Neural crest cell (in vitro differentiated cells): Measurements from ENCODE around the gene BICDL1. TPM values are rescaled to one million over a fixed set of nuclear protein-coding genes. Genes with fewer than 3 reads are reported as not detected.
A peak's percentile ranks its signal among the peaks of the same experiment; 100 is the strongest.

ENCODE experiments used
- DNase-seq: peaks from one replicate; pipeline ENCODE4 v3.0.0; 2021; ENCODE audit warnings: low read depth, mixed read lengths, low spot score
- H3K27ac Mint-ChIP-seq: one replicate; pipeline ENCODE4 v1.8.0; 2021; ENCODE audit warnings: mild to moderate bottlenecking, mixed read lengths; ENCODE audit not compliant: unreplicated experiment
- H3K27me3 Mint-ChIP-seq: 2 replicates; pipeline ENCODE4 v1.8.0; 2021; ENCODE audit warnings: low read depth, mild to moderate bottlenecking, mixed read lengths
- H3K36me3 Mint-ChIP-seq: 2 replicates; pipeline ENCODE4 v1.8.0; 2021; ENCODE audit warnings: low read depth, mild to moderate bottlenecking, mixed read lengths
- H3K4me1 Mint-ChIP-seq: 2 replicates; pipeline ENCODE4 v1.8.0; 2021; ENCODE audit warnings: mixed read lengths
- H3K4me3 Mint-ChIP-seq: one replicate; pipeline ENCODE4 v1.8.0; 2021; ENCODE audit warnings: mild to moderate bottlenecking, mixed read lengths
- H3K9me3 Mint-ChIP-seq: 2 replicates; pipeline ENCODE4 v1.8.0; 2021; ENCODE audit warnings: mixed read lengths
- total RNA-seq: library from RNA; stranded (reverse); gene quantifications from 2 replicates; pipeline ENCODE4 v1.2.1, GENCODE V29; 2021
- TF ChIP-seq, protein P1 (sequence below): fragments of 200-600 bp; sonication (generic); conservative IDR thresholded peaks from 2 replicates; pipeline ENCODE4 v1.5.0; 2021; ENCODE audit warnings: antibody characterized with exemption, mild to moderate bottlenecking

Gene BICDL1
- total RNA-seq, 1 donor from 2014 or later = 6.3 TPM

DNA sequence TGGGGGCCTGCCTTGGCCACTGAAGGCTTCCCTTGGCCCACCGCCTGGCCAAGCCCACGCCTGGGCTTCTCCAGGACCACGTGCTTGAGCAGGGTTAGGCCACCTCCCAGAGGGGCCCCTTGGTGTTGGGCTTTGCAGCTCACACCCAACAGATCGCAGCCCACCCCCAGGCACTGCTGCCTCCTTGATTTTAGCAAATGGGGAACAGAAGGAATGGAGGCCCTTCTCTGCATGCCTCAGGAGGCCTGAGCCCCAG, 104.2 kb downstream of the BICDL1 start:
- peaks cover 18% of the 10 kb centered on the region for H3K4me1 Mint-ChIP-seq
- no peak for DNase-seq
- TF ChIP-seq, protein P1, sequence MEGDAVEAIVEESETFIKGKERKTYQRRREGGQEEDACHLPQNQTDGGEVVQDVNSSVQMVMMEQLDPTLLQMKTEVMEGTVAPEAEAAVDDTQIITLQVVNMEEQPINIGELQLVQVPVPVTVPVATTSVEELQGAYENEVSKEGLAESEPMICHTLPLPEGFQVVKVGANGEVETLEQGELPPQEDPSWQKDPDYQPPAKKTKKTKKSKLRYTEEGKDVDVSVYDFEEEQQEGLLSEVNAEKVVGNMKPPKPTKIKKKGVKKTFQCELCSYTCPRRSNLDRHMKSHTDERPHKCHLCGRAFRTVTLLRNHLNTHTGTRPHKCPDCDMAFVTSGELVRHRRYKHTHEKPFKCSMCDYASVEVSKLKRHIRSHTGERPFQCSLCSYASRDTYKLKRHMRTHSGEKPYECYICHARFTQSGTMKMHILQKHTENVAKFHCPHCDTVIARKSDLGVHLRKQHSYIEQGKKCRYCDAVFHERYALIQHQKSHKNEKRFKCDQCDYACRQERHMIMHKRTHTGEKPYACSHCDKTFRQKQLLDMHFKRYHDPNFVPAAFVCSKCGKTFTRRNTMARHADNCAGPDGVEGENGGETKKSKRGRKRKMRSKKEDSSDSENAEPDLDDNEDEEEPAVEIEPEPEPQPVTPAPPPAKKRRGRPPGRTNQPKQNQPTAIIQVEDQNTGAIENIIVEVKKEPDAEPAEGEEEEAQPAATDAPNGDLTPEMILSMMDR = no peak
- no peak overlapping the region for H3K4me3 Mint-ChIP-seq
- no peaks in the 10 kb centered on the region for H3K27me3 Mint-ChIP-seq
- H3K27ac Mint-ChIP-seq = no peak overlapping the region
- H3K36me3 Mint-ChIP-seq = peaks cover 3% of the 10 kb centered on the region
- H3K9me3 Mint-ChIP-seq = no peaks in the 10 kb centered on the region

DNA sequence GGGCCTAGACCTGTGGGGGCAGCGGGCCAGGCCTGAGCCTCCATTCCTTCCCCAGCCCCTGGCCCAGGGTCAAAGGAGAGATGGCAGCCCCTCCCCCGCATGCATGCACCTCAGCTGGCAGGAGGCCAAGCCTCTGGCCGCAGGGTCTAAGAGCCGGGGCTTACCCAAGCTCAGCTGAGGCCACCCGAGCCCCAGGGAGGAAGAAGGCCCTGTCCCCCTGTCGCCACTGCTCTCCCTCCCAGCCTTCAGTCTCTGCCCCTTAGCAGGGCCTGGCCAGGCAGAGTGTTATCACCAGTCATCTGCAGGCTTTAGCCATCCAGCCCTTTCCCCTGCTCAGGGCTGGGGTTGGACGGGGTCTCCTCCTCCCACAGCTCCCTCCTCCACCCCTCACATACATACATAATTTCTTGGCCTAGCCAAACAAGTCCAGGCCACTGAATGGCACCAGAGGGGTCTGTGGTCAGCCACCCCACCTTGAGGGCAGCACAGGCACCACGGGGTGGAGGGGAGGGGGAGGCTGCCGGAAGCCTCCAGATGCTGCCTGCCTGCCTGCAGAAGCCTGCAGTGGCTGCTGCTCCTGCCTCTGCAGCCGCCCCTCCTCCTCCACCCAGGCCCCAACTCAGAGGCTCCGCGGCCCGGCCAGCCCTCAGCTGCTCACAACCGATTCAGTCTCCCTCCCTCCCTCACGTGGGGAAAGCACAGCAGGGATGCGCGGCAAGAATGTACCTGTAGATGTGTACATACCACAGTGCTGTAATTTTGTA, 104.7 kb downstream of the BICDL1 start:
- TF ChIP-seq, protein P1 = no peak
- Mint-ChIP-seq H3K4me1 (peaks cover 17% of the 10 kb centered on the region), H3K36me3 (peaks cover 3% of the 10 kb centered on the region), H3K27me3 (no peaks in the 10 kb centered on the region), H3K9me3 (no peaks in the 10 kb centered on the region), H3K4me3 (no peak overlapping the region), H3K27ac (no peak overlapping the region)
- peak; percentile 48 for DNase-seq

DNA sequence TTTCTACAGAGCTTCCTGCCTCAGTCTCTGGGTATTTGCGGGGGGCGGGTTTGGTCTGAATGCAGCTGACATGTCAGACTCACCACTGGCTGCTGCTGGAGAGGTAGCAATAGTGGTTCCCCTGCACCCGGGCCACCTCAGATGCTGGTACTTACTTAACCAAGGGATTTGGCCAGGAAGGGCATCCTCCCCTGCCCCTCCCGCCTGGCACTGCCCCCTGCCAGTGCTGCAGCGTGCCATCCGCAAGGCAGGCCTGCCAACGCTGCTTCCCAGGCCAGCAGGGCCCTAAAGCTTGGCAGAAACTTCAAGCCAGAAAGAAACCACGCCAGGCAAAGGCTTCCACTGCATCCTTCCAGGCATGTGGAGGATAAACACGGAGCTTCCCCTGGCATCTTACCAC, 105.4 kb downstream of the BICDL1 start:
- no peaks in the 10 kb centered on the region for H3K9me3 Mint-ChIP-seq
- DNase-seq = no peak
- no peak overlapping the region for H3K4me3 Mint-ChIP-seq
- no peak overlapping the region for H3K27ac Mint-ChIP-seq
- peaks cover 3% of the 10 kb centered on the region for H3K36me3 Mint-ChIP-seq
- TF ChIP-seq, protein P1 = no peak
- H3K27me3 Mint-ChIP-seq = no peaks in the 10 kb centered on the region
- peaks cover 11% of the 10 kb centered on the region for H3K4me1 Mint-ChIP-seq

DNA sequence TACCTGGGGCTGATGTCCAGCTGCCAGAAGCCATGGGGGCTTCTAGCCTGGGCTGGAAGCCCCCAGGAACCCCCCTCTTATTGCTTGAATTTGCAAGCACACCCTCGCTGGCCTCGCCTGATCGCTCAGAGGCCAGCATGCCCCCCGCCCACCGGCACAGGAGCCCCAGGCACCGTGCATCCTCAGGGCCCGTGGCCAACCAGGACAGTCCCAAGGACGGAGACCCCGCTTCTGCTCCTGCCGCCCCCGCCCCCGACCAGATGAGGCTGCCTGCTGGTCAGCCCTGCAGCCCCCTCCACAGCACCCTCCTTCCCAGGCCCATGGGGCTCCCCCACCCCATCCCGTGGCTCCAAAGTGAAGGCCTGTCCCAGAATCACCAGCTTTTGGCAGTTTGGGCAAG, 106.3 kb downstream of the BICDL1 start:
- peaks cover 11% of the 10 kb centered on the region for H3K4me1 Mint-ChIP-seq
- peaks cover 3% of the 10 kb centered on the region for H3K36me3 Mint-ChIP-seq
- H3K9me3 Mint-ChIP-seq = no peaks in the 10 kb centered on the region
- DNase-seq = no peak
- TF ChIP-seq, protein P1 = no peak
- no peak overlapping the region for H3K4me3 Mint-ChIP-seq
- no peaks in the 10 kb centered on the region for H3K27me3 Mint-ChIP-seq
- no peak overlapping the region for H3K27ac Mint-ChIP-seq

DNA sequence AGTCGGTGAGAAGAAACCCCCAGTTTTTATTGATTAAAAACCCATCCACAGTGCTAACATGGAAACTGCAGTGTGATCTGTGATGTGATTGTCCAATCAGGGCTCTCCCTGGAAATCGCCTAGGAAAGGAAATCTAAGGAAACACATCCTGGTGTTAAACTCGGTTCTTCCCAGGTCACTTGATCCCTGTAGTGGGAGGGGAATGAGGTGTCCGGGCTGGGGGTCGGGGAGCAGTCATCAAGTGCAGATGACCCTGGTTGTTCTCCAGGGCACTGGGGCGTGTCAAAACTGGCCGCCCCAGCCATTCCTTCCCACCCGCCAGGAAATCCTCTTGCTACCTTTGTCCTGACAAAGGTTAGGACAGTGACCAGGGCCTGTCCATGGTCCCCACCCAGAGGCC, 106.7 kb downstream of the BICDL1 start:
- Mint-ChIP-seq H3K27me3 (no peaks in the 10 kb centered on the region), H3K27ac (no peak overlapping the region), H3K9me3 (no peaks in the 10 kb centered on the region), H3K4me3 (no peak overlapping the region), H3K4me1 (peaks cover 11% of the 10 kb centered on the region), H3K36me3 (peaks cover 3% of the 10 kb centered on the region)
- DNase-seq = no peak
- TF ChIP-seq, protein P1 = no peak
